Sigmoid colon (tissue), 7 donors: Measurements from ENCODE around the gene FGG. TPM values are rescaled to one million over a fixed set of nuclear protein-coding genes. Genes with fewer than 3 reads are reported as not detected.

Source experiments
- DNase-seq: peaks from one replicate; pipeline ENCODE4 v3.0.0-alpha.2; 2019
- H3K27ac ChIP-seq, 4 donors: fragments of 200-600 bp; sonication (generic); one replicate each; pipeline ENCODE4 v1.5.1; 2016 to 2019; ENCODE audit warnings: mild to moderate bottlenecking in 1 of 4
- H3K27me3 ChIP-seq, 3 donors: fragments of 200-600 bp; sonication (generic); one replicate each; pipeline ENCODE4 v1.5.1; 2019; ENCODE audit warnings: mild to moderate bottlenecking in 1 of 3
- H3K36me3 ChIP-seq, 4 donors: fragments of 200-600 bp; sonication (generic); one replicate each; pipeline ENCODE4 v1.5.1; 2016 to 2019
- H3K4me1 ChIP-seq, 4 donors: fragments of 200-600 bp; sonication (generic); one replicate each; pipeline ENCODE4 v1.5.1; 2017 to 2019
- H3K4me3 ChIP-seq, 4 donors: fragments of 200-600 bp; sonication (generic); one replicate each; pipeline ENCODE4 v1.5.1; 2017 to 2019; ENCODE audit warnings: mild to moderate bottlenecking in 2 of 4, moderate library complexity in 1 of 4
- H3K9me3 ChIP-seq, 4 donors: fragments of 200-600 bp in 3 of 4; sonication (generic) in 3 of 4; one replicate each; pipeline versions ENCODE4 v1.5.1 to v1.6.1; 2013 to 2019
- EP300 ChIP-seq, 4 donors: sonication (generic); formaldehyde crosslinking; IDR thresholded peaks; one replicate each; pipeline ENCODE4 v1.6.1; 2017; ENCODE audit warnings: antibody characterized with exemption in 4 of 4
- POLR2A ChIP-seq, 2 donors: fragments of 450-650 bp; IDR thresholded peaks; one replicate each; pipeline ENCODE4 v1.6.1; 2016; ENCODE audit warnings: antibody characterized with exemption in 2 of 2, mild to moderate bottlenecking in 2 of 2, moderate library complexity in 2 of 2
- POLR2AphosphoS5 ChIP-seq, 4 donors: sonication (generic); formaldehyde crosslinking; IDR thresholded peaks; one replicate each; pipeline ENCODE4 v1.6.1; 2017; ENCODE audit warnings: antibody characterized with exemption in 4 of 4
- WGBS, 2 donors: extraction: QIAGEN DNeasy Blood & Tissue Kit; methylation state at CpG; one replicate each; pipeline ENCODE4 v1.1.7; 2013; 5-methylcytosine and 5-hydroxymethylcytosine counted together
- intact Hi-C: fragments of 100-400 bp; cut with DNase I; formaldehyde crosslinking; loops from one replicate; pipeline ENCODE4 v1.15.1; 2023
- polyA plus RNA-seq, 3 donors: library from polyadenylated mRNA; stranded (reverse); fragments of 200-250 nt; gene quantifications; one replicate each; pipeline ENCODE4 v1.2.3, GENCODE V29; 2013
- total RNA-seq, 4 donors: library from RNA; depleted of rRNA; stranded (reverse); fragments of >200 nt; gene quantifications; one replicate each; pipeline ENCODE4 v1.1.0, GENCODE V29; 2016
- TF ChIP-seq, protein P1 (sequence below), 4 experiments: fragments of 450-650 bp in 3 of 4; fragments of 200-600 bp in 1 of 4; IDR thresholded peaks; one replicate each; pipeline ENCODE4 v1.5.1; 2016 to 2019; ENCODE audit warnings: antibody characterized with exemption in 4 of 4, mild to moderate bottlenecking in 3 of 4, moderate library complexity in 2 of 4
- donor health status: healthy with polysubstance abuse.
- donor health status: Bipolar disorder and iron deficiency.
- donor health status: healthy.

The FGG gene
- total and polyA plus RNA-seq, 7 donors: 0.22 TPM; not detected in 6

GRCh38 chr4:154626793-154627484, 14.5 kb upstream of the FGG start:
- peak overlapping the region in 3 of 4 donors; percentile 6 to 41 (median 40) for H3K27ac ChIP-seq
- peaks cover 0 to 4% (median 0%) of the 10 kb centered on the region in 3 donors for H3K27me3 ChIP-seq
- 6 to 7% methylated on average over 48 of the region's 48 CpGs for WGBS, 2 donors
- TF ChIP-seq, protein P1, sequence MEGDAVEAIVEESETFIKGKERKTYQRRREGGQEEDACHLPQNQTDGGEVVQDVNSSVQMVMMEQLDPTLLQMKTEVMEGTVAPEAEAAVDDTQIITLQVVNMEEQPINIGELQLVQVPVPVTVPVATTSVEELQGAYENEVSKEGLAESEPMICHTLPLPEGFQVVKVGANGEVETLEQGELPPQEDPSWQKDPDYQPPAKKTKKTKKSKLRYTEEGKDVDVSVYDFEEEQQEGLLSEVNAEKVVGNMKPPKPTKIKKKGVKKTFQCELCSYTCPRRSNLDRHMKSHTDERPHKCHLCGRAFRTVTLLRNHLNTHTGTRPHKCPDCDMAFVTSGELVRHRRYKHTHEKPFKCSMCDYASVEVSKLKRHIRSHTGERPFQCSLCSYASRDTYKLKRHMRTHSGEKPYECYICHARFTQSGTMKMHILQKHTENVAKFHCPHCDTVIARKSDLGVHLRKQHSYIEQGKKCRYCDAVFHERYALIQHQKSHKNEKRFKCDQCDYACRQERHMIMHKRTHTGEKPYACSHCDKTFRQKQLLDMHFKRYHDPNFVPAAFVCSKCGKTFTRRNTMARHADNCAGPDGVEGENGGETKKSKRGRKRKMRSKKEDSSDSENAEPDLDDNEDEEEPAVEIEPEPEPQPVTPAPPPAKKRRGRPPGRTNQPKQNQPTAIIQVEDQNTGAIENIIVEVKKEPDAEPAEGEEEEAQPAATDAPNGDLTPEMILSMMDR (IDR thresholded peaks at IDR 0.05): peak in 3 of 4 experiments; percentile 37 to 62 (median 40)
- TF ChIP-seq EP300 (IDR thresholded peaks at IDR 0.05): no peak
- TF ChIP-seq POLR2A (IDR thresholded peaks at IDR 0.05): no peak
- peak in 1 of 4 donors; percentile 22 for TF ChIP-seq POLR2AphosphoS5 (IDR thresholded peaks at IDR 0.05)
- peak; percentile 76 for DNase-seq
- H3K36me3 ChIP-seq: no peaks in the 10 kb centered on the region
- intact Hi-C loops: loop anchor here (2.0 kb wide), 1 partner anchor 152 kb away; no protein-coding TSS in a partner anchor
- no peaks in the 10 kb centered on the region for H3K9me3 ChIP-seq
- H3K4me1 ChIP-seq: peaks cover 0 to 16% (median 15%) of the 10 kb centered on the region in 4 donors
- H3K4me3 ChIP-seq: peak overlapping the region; percentile 8 to 48 (median 39)

DNA sequence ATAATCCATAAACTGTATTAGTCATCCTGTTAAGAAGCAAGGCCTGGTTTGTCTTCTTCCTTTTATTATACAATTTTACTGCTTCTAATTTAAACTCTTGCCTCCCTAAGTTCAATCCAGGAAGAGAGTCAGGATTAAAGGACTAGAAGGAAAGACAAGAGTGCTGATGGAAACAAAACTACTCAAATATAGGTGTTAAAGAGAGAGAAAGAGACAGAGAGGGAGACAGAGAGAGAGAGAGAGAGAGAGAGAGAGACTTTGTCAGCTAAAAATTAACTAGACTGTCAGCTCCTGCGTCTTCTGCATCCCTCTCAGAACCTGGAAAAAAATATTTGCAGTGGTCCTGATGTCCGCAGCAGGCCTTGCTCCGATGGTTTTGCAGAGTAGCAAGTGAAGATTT, 13.5 kb upstream of the FGG start:
- no peak for DNase-seq
- no peaks in the 10 kb centered on the region for H3K9me3 ChIP-seq
- no peak overlapping the region for H3K4me3 ChIP-seq
- H3K36me3 ChIP-seq: no peaks in the 10 kb centered on the region
- intact Hi-C loops: loop anchor here (2.0 kb wide), 1 partner anchor 153 kb away; no protein-coding TSS in a partner anchor
- H3K27ac ChIP-seq: peak overlapping the region in 3 of 4 donors; percentile 6 to 41 (median 40)
- no peaks in the 10 kb centered on the region for H3K27me3 ChIP-seq
- WGBS, 2 donors: 75 to 89% methylated on average over 3 of the region's 3 CpGs
- H3K4me1 ChIP-seq: peaks cover 0 to 16% (median 15%) of the 10 kb centered on the region in 4 donors
- TF ChIP-seq POLR2AphosphoS5 (IDR thresholded peaks at IDR 0.05) (no peak), POLR2A (IDR thresholded peaks at IDR 0.05) (no peak), EP300 (IDR thresholded peaks at IDR 0.05) (no peak)
- TF ChIP-seq, protein P1 (IDR thresholded peaks at IDR 0.05): no peak

DNA sequence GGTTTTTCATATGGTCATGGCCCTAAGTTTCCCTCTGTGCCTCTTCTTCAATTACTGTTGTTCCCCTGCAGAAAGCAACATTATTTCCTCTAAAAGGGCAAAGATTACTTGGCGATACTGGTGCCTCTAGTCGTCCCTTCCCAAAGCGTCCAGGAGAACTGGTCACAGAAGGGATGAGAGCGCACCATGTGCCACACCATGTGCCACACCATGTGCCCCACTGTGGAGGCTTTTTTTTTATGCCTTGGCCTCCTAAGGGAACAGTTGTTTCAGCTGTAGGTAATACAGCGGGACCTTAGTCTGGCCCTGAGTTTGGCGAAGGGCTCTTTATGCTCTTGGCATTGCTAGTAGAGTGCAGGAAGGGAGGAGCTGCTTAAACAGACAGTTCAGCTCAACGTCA, 11.5 kb upstream of the FGG start:
- TF ChIP-seq EP300 (IDR thresholded peaks at IDR 0.05) (no peak), POLR2A (IDR thresholded peaks at IDR 0.05) (no peak), POLR2AphosphoS5 (IDR thresholded peaks at IDR 0.05) (no peak)
- TF ChIP-seq, protein P1 (IDR thresholded peaks at IDR 0.05): no peak
- intact Hi-C loops: loop anchor here (5.0 kb wide), 1 partner anchor 72 kb away; the partner anchor contains the start of gene PLRG1
- H3K27ac ChIP-seq: no peak overlapping the region
- H3K9me3 ChIP-seq: no peaks in the 10 kb centered on the region
- no peaks in the 10 kb centered on the region for H3K27me3 ChIP-seq
- peaks cover 0 to 16% (median 15%) of the 10 kb centered on the region in 4 donors for H3K4me1 ChIP-seq
- 83 to 92% methylated on average over 7 of the region's 7 CpGs for WGBS, 2 donors
- no peak overlapping the region for H3K4me3 ChIP-seq
- DNase-seq: no peak
- no peaks in the 10 kb centered on the region for H3K36me3 ChIP-seq

GRCh38 chr4:154623436-154623835, 11.0 kb upstream of the FGG start:
- no peak for DNase-seq
- no peaks in the 10 kb centered on the region for H3K27me3 ChIP-seq
- H3K27ac ChIP-seq: no peak overlapping the region
- TF ChIP-seq POLR2AphosphoS5 (IDR thresholded peaks at IDR 0.05): no peak
- TF ChIP-seq, protein P1 (IDR thresholded peaks at IDR 0.05): no peak
- no peak for TF ChIP-seq EP300 (IDR thresholded peaks at IDR 0.05)
- no peak for TF ChIP-seq POLR2A (IDR thresholded peaks at IDR 0.05)
- 81 to 84% methylated on average over 3 of the region's 3 CpGs for WGBS, 2 donors
- peaks cover 0 to 16% (median 15%) of the 10 kb centered on the region in 4 donors for H3K4me1 ChIP-seq
- no peaks in the 10 kb centered on the region for H3K36me3 ChIP-seq
- no peaks in the 10 kb centered on the region for H3K9me3 ChIP-seq
- H3K4me3 ChIP-seq: no peak overlapping the region
- intact Hi-C loops: loop anchor here (5.0 kb wide), 1 partner anchor 71 kb away; the partner anchor contains the start of gene PLRG1
